K562 (cell line): Measurements from ENCODE around the gene UBE2E3.

ENCODE experiments used
- ELF1 ChIP-seq: fragments of 200-800 bp; sonication (Bioruptor generic); IDR thresholded peaks from 2 replicates; pipeline ENCODE4 v1.6.1; 2016; ENCODE audit warnings: missing genetic modification characterization, missing compliant biosample characterization
- GATA2 ChIP-seq: sonication (generic); formaldehyde crosslinking; IDR thresholded peaks from 2 replicates; pipeline ENCODE4 v1.4.0; 2020; ENCODE audit warnings: mild to moderate bottlenecking, missing genetic modification reagents
- GATAD2B ChIP-seq: fragments of 450-650 bp; IDR thresholded peaks from 2 replicates; pipeline ENCODE4 v1.6.1; 2017; ENCODE audit warnings: mild to moderate bottlenecking, borderline replicate concordance
- HDAC6 ChIP-seq: IDR thresholded peaks from 2 replicates; pipeline ENCODE4 v1.6.1; 2012; ENCODE audit warnings: low read depth, mild to moderate bottlenecking, control low read depth, inconsistent platforms, low read length, moderate library complexity
- KAT8 ChIP-seq: fragments of 450-650 bp; IDR thresholded peaks from 2 replicates; pipeline ENCODE4 v1.6.1; 2016; ENCODE audit warnings: low read depth, mild to moderate bottlenecking
- MTA1 ChIP-seq: fragments of 450-650 bp; IDR thresholded peaks from 2 replicates; pipeline ENCODE4 v1.6.1; 2017; ENCODE audit warnings: borderline replicate concordance
- NBN ChIP-seq: fragments of 450-650 bp; IDR thresholded peaks from 2 replicates; pipeline ENCODE4 v1.6.1; 2016; ENCODE audit warnings: low read depth, mild to moderate bottlenecking
- NR3C1 ChIP-seq: sonication (generic); formaldehyde crosslinking; IDR thresholded peaks from 2 replicates; pipeline ENCODE4 v1.8.1; 2022; ENCODE audit warnings: missing genetic modification reagents
- POLR2AphosphoS2 ChIP-seq: IDR thresholded peaks from 2 replicates; pipeline ENCODE4 v1.6.1; 2012; ENCODE audit warnings: low read length, improper control_type of control experiment
- RAD21 ChIP-seq, 2 experiments: fragments of 250-450 bp in 1 of 2; fragments of 450-650 bp in 1 of 2; sonication (Bioruptor Pico) in 1 of 2; formaldehyde crosslinking in 1 of 2; IDR thresholded peaks in 1 of 2; conservative IDR thresholded peaks in 1 of 2; 2 replicates each; pipeline versions ENCODE4 v1.4.0 to v1.8.0; 2020 to 2022; ENCODE audit warnings: mild to moderate bottlenecking in 2 of 2, moderate library complexity in 1 of 2
- ZNF583 ChIP-seq: fragments of 250-450 bp; sonication (Bioruptor Pico); IDR thresholded peaks from 2 replicates; pipeline ENCODE4 v1.4.0; 2020
- TF ChIP-seq, protein P1 (sequence below): sonication (generic); formaldehyde crosslinking; IDR thresholded peaks from 2 replicates; pipeline ENCODE4 v1.8.0; 2022; ENCODE audit warnings: mild to moderate bottlenecking, low read depth, missing genetic modification reagents
- TF ChIP-seq, protein P2 (sequence below): fragments of 450-650 bp; IDR thresholded peaks from 2 replicates; pipeline ENCODE4 v1.6.1; 2016; ENCODE audit warnings: missing biosample characterization, missing genetic modification characterization

DNA sequence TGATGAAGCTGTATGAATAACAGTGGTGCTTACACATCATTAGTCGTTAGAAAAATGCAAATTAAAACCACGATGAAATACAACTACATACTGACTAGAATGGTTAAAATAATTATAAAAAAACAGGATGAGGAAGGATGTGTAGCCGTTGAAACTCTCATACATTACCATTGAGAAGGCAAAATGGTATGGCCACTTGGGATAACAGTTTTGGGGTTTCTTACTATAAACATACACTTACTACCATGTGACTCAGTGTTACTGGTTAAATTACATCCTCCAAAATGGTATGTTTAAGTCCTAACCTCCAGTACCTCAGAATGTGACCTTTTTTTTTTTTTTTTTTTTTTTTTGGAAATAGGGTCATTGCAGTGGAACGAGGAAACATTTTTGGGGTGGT is 58.4 kb downstream of the UBE2E3 start:
- TF ChIP-seq POLR2AphosphoS2 (no peak), HDAC6 (no peak), GATAD2B (no peak), NR3C1 (CRISPR knock-in tag) (no peak), MTA1 (no peak), RAD21 (CRISPR knock-in tag; conservative IDR thresholded peaks at IDR 0.05 in 1 of 2, IDR thresholded peaks at IDR 0.05 in 1 of 2) (no peak), ELF1 (tag) (no peak), ZNF583 (CRISPR knock-in tag) (no peak), KAT8 (no peak), GATA2 (no peak), NBN (no peak)
- TF ChIP-seq, protein P1, sequence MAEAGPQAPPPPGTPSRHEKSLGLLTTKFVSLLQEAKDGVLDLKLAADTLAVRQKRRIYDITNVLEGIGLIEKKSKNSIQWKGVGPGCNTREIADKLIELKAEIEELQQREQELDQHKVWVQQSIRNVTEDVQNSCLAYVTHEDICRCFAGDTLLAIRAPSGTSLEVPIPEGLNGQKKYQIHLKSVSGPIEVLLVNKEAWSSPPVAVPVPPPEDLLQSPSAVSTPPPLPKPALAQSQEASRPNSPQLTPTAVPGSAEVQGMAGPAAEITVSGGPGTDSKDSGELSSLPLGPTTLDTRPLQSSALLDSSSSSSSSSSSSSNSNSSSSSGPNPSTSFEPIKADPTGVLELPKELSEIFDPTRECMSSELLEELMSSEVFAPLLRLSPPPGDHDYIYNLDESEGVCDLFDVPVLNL (CRISPR knock-in tag): no peak
- TF ChIP-seq, protein P2, sequence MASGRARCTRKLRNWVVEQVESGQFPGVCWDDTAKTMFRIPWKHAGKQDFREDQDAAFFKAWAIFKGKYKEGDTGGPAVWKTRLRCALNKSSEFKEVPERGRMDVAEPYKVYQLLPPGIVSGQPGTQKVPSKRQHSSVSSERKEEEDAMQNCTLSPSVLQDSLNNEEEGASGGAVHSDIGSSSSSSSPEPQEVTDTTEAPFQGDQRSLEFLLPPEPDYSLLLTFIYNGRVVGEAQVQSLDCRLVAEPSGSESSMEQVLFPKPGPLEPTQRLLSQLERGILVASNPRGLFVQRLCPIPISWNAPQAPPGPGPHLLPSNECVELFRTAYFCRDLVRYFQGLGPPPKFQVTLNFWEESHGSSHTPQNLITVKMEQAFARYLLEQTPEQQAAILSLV (tag): no peak
